GM19099 (cell line): ENCODE measurements around the gene ZSCAN31.

Experiments
- POLR2A ChIP-seq: IDR thresholded peaks from 3 replicates; pipeline ENCODE4 v1.6.1; 2011; ENCODE audit warnings: low read depth; ENCODE audit not compliant: insufficient read length; ENCODE audit errors: extremely low read depth

The ZSCAN31 gene

GRCh38 chr6:28335564-28336283, at the start of gene ZSCAN31:
Gene ZSCAN31, minus strand, starts transcription at chr6:28336148. Its CDS starts 6,465 bp downstream, at chr6:28329683.
- TF ChIP-seq POLR2A, result peak; percentile 72

- no peak for TF ChIP-seq POLR2A
Measured at GRCh38 chr6:28384143-28384533, 48.2 kb upstream of the ZSCAN31 start.

- peak; percentile 54 for TF ChIP-seq POLR2A
Measured at GRCh38 chr6:28383235-28384142, 47.5 kb upstream of the ZSCAN31 start.

- TF ChIP-seq POLR2A, result no peak
Measured at GRCh38 chr6:28380381-28380780, 44.4 kb upstream of the ZSCAN31 start.

GRCh38 chr6:28378644-28379043, 42.7 kb upstream of the ZSCAN31 start:
- no peak for TF ChIP-seq POLR2A

GRCh38 chr6:28377879-28378278, 41.9 kb upstream of the ZSCAN31 start:
- TF ChIP-seq POLR2A, result no peak

GRCh38 chr6:28373925-28374324, 38.0 kb upstream of the ZSCAN31 start:
- TF ChIP-seq POLR2A, result no peak

GRCh38 chr6:28371706-28372451, 35.9 kb upstream of the ZSCAN31 start:
- no peak for TF ChIP-seq POLR2A

GRCh38 chr6:28371280-28371679, 35.3 kb upstream of the ZSCAN31 start:
- TF ChIP-seq POLR2A, result no peak

GRCh38 chr6:28370440-28370839, 34.5 kb upstream of the ZSCAN31 start:
- no peak for TF ChIP-seq POLR2A

- no peak for TF ChIP-seq POLR2A
Measured at GRCh38 chr6:28369463-28369862, 33.5 kb upstream of the ZSCAN31 start.

GRCh38 chr6:28368522-28368921, 32.6 kb upstream of the ZSCAN31 start:
- TF ChIP-seq POLR2A, result no peak

- TF ChIP-seq POLR2A, result no peak
Measured at GRCh38 chr6:28360961-28361360, 25.0 kb upstream of the ZSCAN31 start.

- no peak for TF ChIP-seq POLR2A
Measured at GRCh38 chr6:28357036-28357435, 21.1 kb upstream of the ZSCAN31 start.

- TF ChIP-seq POLR2A, result no peak
Measured at GRCh38 chr6:28356666-28357020, 20.7 kb upstream of the ZSCAN31 start.

GRCh38 chr6:28355743-28356665, 20.1 kb upstream of the ZSCAN31 start:
- no peak for TF ChIP-seq POLR2A
